AG09319 (cell line): ENCODE results near the gene SLC12A7.
"Not testable (repeated sequence)": the region's sequence is repeated elsewhere in the genome, so short reads cannot be mapped to it uniquely, and the experiment has no call there.

ENCODE experiments used
- DNase-seq: peaks from one replicate; pipeline ENCODE4 v3.0.0-alpha.2; 2010; ENCODE audit warnings: low read depth; ENCODE audit errors: extremely low read depth
- CTCF ChIP-seq: IDR thresholded peaks from 2 replicates; pipeline ENCODE4 v1.5.1; 2011; ENCODE audit warnings: low read depth, mild to moderate bottlenecking, inconsistent platforms, low read length, moderate library complexity

The SLC12A7 gene

GRCh38 chr5:1029945-1030625 lies 81.8 kb downstream of the SLC12A7 start:
- no peak for TF ChIP-seq CTCF
- no peak for DNase-seq

- no peak for DNase-seq
- TF ChIP-seq CTCF = no peak
Observed at GRCh38 chr5:1029282-1029944, 82.5 kb downstream of the SLC12A7 start.

GRCh38 chr5:1028481-1029281 lies 83.2 kb downstream of the SLC12A7 start:
- TF ChIP-seq CTCF = no peak
- no peak for DNase-seq

- no peak for TF ChIP-seq CTCF
- no peak for DNase-seq
Observed at GRCh38 chr5:1027631-1028441, 84.0 kb downstream of the SLC12A7 start.

- no peak for TF ChIP-seq CTCF
- no peak for DNase-seq
Observed at GRCh38 chr5:1026700-1027621, 84.9 kb downstream of the SLC12A7 start.

- DNase-seq = not testable (repeated sequence)
Observed at GRCh38 chr5:1021969-1022336, 89.9 kb downstream of the SLC12A7 start.
